Measurements from ENCODE around the gene CHTF8. TPM values are rescaled to one million over a fixed set of nuclear protein-coding genes. Genes with fewer than 3 reads are reported as not detected.

CHTF8 gene
- total RNA-seq, 1 experiment from 2014 or later, result 119 TPM

GRCh38 chr16:69088684-69089083 lies 43.7 kb downstream of the CHTF8 start:
- no TSS peak for BruUV-seq (replicated peaks)
- intact Hi-C loops (cut with micrococcal nuclease; ENCODE audit: unreplicated experiment), result no loop called here
- Histone ChIP-seq H3K4me1 (peaks cover 12% of the 10 kb centered on the region), H3K9me3 (no peaks in the 10 kb centered on the region), H3K4me3 (ENCODE audit: low read depth, low read length) (no peak overlapping the region), H3K27me3 (replicated peaks; ENCODE audit: control insufficient read depth, insufficient read depth, low read length) (no peaks in the 10 kb centered on the region), H3K36me3 (ENCODE audit: control insufficient read depth, insufficient read depth, low read length) (no peaks in the 10 kb centered on the region)
- CTCF ChIA-PET, result no interaction called here
- Mint-ChIP-seq H3K9me3 (ENCODE audit: unreplicated experiment) (no peaks in the 10 kb centered on the region), H3K27me3 (ENCODE audit: insufficient read depth, unreplicated experiment) (no peaks in the 10 kb centered on the region), H3K36me3 (ENCODE audit: insufficient read depth, unreplicated experiment) (no peaks in the 10 kb centered on the region), H3K4me1 (ENCODE audit: low read depth, unreplicated experiment) (peaks cover 17% of the 10 kb centered on the region), H3K4me3 (ENCODE audit: unreplicated experiment) (no peak overlapping the region), H3K27ac (ENCODE audit: unreplicated experiment) (no peak overlapping the region)
- POLR2A ChIA-PET, result no interaction called here
- DNase-seq, result no peak
- no peak for TF ChIP-seq CTCF (IDR thresholded peaks at IDR 0.05; ENCODE audit: insufficient read depth in 1 of 2, low read depth in 1 of 2, low read length in 1 of 2, severe bottlenecking in 1 of 2, unreplicated experiment in 1 of 2)

- Mint-ChIP-seq H3K27ac (ENCODE audit: unreplicated experiment) (peak overlapping the region; percentile 30), H3K4me3 (ENCODE audit: unreplicated experiment) (no peak overlapping the region), H3K9me3 (ENCODE audit: unreplicated experiment) (no peaks in the 10 kb centered on the region), H3K4me1 (ENCODE audit: low read depth, unreplicated experiment) (peaks cover 17% of the 10 kb centered on the region), H3K27me3 (ENCODE audit: insufficient read depth, unreplicated experiment) (no peaks in the 10 kb centered on the region), H3K36me3 (ENCODE audit: insufficient read depth, unreplicated experiment) (no peaks in the 10 kb centered on the region)
- no peaks in the 10 kb centered on the region for H3K36me3 ChIP-seq (ENCODE audit: control insufficient read depth, insufficient read depth, low read length)
- H3K9me3 ChIP-seq, result no peaks in the 10 kb centered on the region
- H3K4me1 ChIP-seq, result peaks cover 12% of the 10 kb centered on the region
- no peaks in the 10 kb centered on the region for H3K27me3 ChIP-seq (replicated peaks; ENCODE audit: control insufficient read depth, insufficient read depth, low read length)
- POLR2A ChIA-PET, result no interaction called here
- DNase-seq, result no peak
- CTCF ChIA-PET, result no interaction called here
- no TSS peak for BruUV-seq (replicated peaks)
- intact Hi-C loops (cut with micrococcal nuclease; ENCODE audit: unreplicated experiment), result no loop called here
- no peak overlapping the region for H3K4me3 ChIP-seq (ENCODE audit: low read depth, low read length)
- TF ChIP-seq CTCF (IDR thresholded peaks at IDR 0.05; ENCODE audit: insufficient read depth in 1 of 2, low read depth in 1 of 2, low read length in 1 of 2, severe bottlenecking in 1 of 2, unreplicated experiment in 1 of 2), result no peak
These were observed 45.2 kb downstream of the CHTF8 start for GRCh38 chr16:69087161-69087581.

GRCh38 chr16:69085032-69085695 lies 47.2 kb downstream of the CHTF8 start:
- ChIA-PET POLR2A (no interaction called here), CTCF (interaction anchor here (1.4 kb wide), 1 partner anchor 91 kb away, joined by 3 read pairs; no protein-coding TSS in a partner anchor)
- intact Hi-C loops (cut with micrococcal nuclease; ENCODE audit: unreplicated experiment), result no loop called here
- no peak overlapping the region for H3K4me3 ChIP-seq (ENCODE audit: low read depth, low read length)
- Mint-ChIP-seq H3K4me1 (ENCODE audit: low read depth, unreplicated experiment) (peaks cover 17% of the 10 kb centered on the region), H3K27me3 (ENCODE audit: insufficient read depth, unreplicated experiment) (no peaks in the 10 kb centered on the region), H3K36me3 (ENCODE audit: insufficient read depth, unreplicated experiment) (no peaks in the 10 kb centered on the region), H3K4me3 (ENCODE audit: unreplicated experiment) (no peak overlapping the region), H3K9me3 (ENCODE audit: unreplicated experiment) (no peaks in the 10 kb centered on the region), H3K27ac (ENCODE audit: unreplicated experiment) (no peak overlapping the region)
- DNase-seq, result no peak
- no peaks in the 10 kb centered on the region for H3K36me3 ChIP-seq (ENCODE audit: control insufficient read depth, insufficient read depth, low read length)
- peaks cover 12% of the 10 kb centered on the region for H3K4me1 ChIP-seq
- BruUV-seq (replicated peaks), result no TSS peak
- H3K9me3 ChIP-seq, result no peaks in the 10 kb centered on the region
- H3K27me3 ChIP-seq (replicated peaks; ENCODE audit: control insufficient read depth, insufficient read depth, low read length), result no peaks in the 10 kb centered on the region
- no peak for TF ChIP-seq CTCF (IDR thresholded peaks at IDR 0.05; ENCODE audit: insufficient read depth in 1 of 2, low read depth in 1 of 2, low read length in 1 of 2, severe bottlenecking in 1 of 2, unreplicated experiment in 1 of 2)

All from Caco-2 (cell line).